Tibial nerve (tissue), 3 donors: ENCODE data around the gene R3HDM4.

Source experiments
- POLR2A ChIP-seq, 2 donors: fragments of 450-650 bp; IDR thresholded peaks; one replicate each; pipeline ENCODE4 v1.6.1; 2017; ENCODE audit warnings: antibody characterized with exemption in 2 of 2, mild to moderate bottlenecking in 2 of 2, moderate library complexity in 2 of 2
- TF ChIP-seq, protein P1 (sequence below), 5 experiments: fragments of 200-600 bp in 3 of 5; fragments of 450-650 bp in 2 of 5; sonication (generic) in 3 of 5; IDR thresholded peaks; one replicate each; pipeline ENCODE4 v1.5.1; 2016 to 2019; ENCODE audit warnings: antibody characterized with exemption in 5 of 5, mild to moderate bottlenecking in 3 of 5, moderate library complexity in 2 of 5

DNA sequence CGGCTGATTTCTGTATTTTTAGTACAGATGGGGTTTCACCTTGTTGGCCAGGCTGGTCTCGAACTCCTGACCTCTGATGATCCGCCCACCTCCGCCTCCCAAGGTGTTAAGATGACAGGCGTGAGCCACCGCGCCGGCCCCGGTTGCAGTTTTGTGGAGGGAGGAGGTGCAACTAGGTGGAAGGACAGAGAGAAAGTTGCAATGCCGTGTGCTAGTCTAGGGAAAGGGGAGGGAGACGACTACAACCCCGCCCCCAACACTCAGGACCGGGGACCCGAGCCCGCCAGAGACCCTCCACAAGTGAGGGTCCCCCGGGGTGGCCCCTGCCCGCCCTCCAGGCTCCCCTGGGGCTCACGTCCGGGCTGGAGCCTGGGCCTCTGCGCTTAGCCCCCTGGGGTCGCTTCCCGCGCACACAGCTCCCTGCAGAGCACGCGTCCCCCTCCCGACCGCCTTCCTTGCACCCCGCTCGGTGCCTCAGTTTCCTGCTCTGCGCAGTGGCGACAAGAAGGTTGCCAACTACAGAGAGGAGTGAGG lies 11.6 kb upstream of the R3HDM4 start:
- no peak for TF ChIP-seq POLR2A (IDR thresholded peaks at IDR 0.05)
- TF ChIP-seq, protein P1, sequence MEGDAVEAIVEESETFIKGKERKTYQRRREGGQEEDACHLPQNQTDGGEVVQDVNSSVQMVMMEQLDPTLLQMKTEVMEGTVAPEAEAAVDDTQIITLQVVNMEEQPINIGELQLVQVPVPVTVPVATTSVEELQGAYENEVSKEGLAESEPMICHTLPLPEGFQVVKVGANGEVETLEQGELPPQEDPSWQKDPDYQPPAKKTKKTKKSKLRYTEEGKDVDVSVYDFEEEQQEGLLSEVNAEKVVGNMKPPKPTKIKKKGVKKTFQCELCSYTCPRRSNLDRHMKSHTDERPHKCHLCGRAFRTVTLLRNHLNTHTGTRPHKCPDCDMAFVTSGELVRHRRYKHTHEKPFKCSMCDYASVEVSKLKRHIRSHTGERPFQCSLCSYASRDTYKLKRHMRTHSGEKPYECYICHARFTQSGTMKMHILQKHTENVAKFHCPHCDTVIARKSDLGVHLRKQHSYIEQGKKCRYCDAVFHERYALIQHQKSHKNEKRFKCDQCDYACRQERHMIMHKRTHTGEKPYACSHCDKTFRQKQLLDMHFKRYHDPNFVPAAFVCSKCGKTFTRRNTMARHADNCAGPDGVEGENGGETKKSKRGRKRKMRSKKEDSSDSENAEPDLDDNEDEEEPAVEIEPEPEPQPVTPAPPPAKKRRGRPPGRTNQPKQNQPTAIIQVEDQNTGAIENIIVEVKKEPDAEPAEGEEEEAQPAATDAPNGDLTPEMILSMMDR (IDR thresholded peaks at IDR 0.05), result no peak
